Skin epidermis (tissue), 12 donors: ENCODE measurements around the gene MUL1.

Source experiments
- H3K27ac ChIP-seq, 21 experiments: fragments of 200-600 bp; sonication (generic) in 11 of 21; one replicate each; pipeline ENCODE4 v1.5.0; 2020; ENCODE audit warnings: mild to moderate bottlenecking in 3 of 21, inconsistent platforms in 2 of 21, moderate library complexity in 2 of 21
- H3K4me3 ChIP-seq, 7 experiments: fragments of 200-600 bp; sonication (generic) in 2 of 7; one replicate each; pipeline ENCODE4 v1.5.0; 2020; ENCODE audit warnings: inconsistent platforms in 2 of 7, mild to moderate bottlenecking in 2 of 7, moderate library complexity in 1 of 7

Gene MUL1, protein sequence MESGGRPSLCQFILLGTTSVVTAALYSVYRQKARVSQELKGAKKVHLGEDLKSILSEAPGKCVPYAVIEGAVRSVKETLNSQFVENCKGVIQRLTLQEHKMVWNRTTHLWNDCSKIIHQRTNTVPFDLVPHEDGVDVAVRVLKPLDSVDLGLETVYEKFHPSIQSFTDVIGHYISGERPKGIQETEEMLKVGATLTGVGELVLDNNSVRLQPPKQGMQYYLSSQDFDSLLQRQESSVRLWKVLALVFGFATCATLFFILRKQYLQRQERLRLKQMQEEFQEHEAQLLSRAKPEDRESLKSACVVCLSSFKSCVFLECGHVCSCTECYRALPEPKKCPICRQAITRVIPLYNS

DNA sequence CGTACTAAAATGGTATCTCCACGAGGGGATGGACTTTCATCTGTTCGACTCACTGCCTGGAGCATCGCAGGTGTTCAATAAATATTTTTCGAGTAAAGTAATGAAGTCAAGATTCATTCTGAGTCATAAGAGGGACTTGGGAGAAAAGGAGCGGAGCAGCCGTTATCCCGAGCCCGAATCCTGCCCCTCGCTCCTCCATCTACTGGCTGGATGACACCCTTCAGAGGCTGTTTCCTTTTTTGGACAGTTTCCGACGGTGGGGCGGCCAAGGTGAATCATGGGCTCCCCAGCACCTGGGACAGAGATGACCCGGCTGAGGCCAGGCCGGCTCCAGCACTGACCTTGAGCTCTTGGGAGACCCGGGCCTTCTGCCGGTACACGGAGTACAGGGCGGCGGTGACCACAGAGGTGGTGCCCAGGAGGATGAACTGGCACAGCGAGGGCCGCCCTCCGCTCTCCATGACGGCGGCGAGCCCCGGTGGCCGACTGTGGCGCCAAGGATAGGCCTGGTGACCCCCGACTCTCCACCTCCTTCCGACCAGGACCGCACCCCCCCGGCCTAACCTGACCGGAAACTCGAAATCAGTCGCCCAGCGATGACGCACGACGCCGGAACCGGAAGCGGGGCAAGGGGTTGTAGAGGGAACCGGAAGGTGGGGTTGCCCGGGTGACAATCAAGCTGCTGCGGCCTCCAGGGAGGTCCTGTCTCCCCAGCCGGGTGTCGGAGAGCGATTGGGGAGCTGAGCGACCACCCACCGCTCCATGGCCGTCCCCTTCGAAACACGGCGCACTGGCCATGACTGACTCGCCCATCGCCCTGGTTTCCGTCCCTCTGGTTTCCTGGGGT, at the start of gene MUL1:
Gene MUL1, minus strand, starts transcription at position 588 of the 847 bp plus-strand sequence. Its CDS starts 127 bp downstream, at position 461.
- Histone ChIP-seq H3K4me3 (peak within 1 kb of the TSS; percentile 78 to 99 (median 95)), H3K27ac (peak within 1 kb of the TSS; percentile 56 to 94 (median 88))

DNA sequence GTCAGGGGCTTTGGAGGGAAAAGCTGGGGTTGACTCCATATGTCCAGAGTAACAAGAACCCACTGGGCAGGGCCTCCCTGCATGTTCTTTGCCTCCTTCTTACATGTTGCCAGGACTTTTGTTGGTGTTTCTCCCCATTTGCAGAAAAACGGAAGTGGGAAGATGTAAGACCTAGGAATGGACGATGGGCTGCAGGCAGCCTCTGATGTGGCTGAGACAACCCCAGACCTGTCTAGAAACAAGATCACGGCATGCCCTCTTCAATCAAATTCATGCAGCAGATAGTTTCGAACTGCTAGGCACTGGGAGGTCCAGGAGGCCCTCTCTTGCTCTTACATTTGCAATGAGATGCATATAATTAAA, 47.8 kb upstream of the MUL1 start:
- H3K4me3 ChIP-seq, result no peak overlapping the region
- H3K27ac ChIP-seq, result peak overlapping the region in 2 of 21 experiments; percentile 0 to 37

DNA sequence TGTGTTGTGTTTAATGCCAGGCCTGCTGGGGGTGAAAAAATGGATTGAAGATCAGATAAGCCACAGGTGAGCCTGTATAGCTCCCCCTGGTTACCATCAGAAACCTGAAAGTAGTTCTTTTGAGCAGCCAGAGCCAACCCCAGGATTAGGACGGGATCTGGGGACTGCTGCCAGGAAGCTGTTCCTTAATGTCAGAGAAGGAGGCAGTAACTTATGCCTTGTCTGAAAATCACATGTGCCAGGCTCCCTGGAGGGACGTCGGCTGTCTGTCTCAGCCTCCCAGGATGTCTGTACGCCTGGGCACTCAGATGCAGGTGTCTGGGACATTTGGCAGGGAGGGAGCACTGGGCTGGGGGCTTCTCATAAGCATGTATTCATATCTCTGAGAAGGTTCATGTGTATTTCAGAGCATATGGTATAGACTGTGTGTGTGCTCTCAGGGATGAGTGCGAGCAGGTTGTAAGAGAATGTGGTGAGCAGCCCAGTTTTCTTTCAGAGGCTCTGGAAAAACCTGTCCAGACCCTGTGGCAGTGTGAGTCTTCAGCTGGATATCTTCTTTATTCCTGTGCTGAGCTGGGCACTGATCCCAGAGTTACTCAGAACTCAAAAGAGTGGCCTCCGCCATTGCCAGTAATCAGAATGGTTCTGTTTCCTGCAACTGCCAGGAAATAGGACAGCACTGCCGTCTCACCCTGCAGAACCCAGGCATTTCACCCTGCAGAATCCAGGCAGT, 47.2 kb upstream of the MUL1 start:
- Histone ChIP-seq H3K27ac (peak overlapping the region in 7 of 21 experiments; percentile 0 to 65 (median 37)), H3K4me3 (no peak overlapping the region)

DNA sequence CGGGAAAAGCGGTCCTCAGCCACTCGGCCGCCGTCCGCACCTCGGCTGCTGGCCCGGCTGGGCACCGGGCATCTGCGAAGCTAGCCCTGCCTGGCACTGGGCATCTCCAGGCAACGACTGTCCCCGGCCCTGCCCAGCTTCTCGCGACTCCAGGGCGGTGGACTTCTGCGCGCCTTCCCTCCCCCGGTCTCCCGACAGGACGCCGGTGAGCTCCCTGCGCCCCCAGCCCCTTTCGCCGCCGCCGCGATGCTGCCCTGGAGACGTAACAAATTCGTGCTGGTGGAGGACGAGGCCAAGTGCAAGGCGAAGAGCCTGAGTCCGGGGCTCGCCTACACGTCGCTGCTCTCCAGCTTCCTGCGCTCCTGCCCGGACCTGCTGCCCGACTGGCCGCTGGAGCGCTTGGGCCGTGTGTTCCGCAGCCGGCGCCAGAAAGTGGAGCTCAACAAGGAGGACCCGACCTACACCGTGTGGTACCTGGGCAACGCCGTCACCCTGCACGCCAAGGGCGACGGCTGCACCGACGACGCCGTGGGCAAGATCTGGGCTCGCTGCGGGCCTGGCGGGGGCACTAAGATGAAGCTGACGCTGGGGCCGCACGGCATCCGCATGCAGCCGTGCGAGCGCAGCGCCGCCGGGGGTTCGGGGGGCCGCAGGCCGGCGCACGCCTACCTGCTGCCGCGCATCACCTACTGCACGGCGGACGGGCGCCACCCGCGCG, 44.9 kb upstream of the MUL1 start:
- Histone ChIP-seq H3K4me3 (peak overlapping the region in 4 of 7 experiments; percentile 12 to 35 (median 15)), H3K27ac (no peak overlapping the region)

DNA sequence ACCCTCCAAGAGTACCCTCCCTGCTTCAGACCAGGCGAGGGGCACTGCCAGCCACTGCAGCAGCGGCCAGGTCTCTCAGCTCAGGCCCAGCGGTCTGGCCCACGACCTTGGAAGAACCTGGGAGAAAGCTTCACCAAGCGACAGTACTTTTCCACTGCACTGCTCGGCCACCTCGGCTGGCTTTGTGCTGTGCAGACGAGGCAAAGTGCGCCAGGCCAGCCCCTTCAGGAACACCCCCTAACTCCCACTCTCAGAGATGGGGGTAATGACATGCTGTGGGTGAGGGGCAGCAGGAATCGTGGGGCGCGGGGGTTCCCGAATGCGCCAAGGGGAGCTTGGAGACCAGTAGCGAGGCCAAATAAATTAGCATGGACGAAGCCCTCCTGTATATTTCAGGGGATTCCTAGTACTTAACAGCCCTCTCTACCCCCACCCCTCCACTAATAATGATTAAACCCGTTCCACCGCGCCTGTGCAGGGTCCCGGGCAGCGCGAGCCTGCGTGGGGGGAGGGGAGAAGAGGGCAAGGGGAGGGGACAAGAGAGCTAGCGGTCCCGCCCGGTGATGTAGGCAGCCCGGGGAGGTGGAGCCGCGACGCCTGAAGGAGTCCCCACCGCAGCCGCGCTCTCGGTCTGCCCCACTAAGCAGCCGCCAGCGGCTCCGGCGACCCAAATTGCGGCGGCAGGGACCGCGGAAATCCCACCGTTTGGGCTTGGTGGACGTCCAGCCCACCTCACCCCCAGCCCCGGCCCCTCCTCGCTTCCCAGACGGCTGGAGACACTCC, 44.2 kb upstream of the MUL1 start, which contains the start of gene FAM43B:
Gene FAM43B, plus strand, starts transcription at position 629 of the 783 bp plus-strand sequence. CDS start 401 bp downstream, outside the sequence.
- Histone ChIP-seq H3K4me3 (peak within 1 kb of the TSS in 4 of 7 experiments; percentile 12 to 35 (median 15)), H3K27ac (no peak within 1 kb of the TSS)

DNA sequence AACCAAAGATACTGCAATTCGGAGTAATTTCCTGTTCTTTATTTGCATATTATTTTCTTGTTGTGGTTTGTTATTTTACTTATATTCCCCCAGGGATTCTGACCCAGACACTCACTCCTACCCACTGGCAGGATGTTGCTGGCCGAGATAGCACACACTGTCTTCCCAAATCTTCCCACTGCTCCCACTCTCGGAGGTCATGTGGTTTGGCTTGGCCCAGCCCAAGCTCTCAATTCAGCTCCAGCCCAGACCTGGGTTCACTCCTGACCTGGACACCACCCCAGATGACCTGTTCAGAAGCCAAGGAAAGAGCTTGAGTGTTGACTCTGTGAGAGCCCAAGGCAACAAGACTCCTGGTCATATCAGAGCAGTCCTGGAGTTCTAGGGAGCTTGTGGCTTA, 43.2 kb upstream of the MUL1 start:
- Histone ChIP-seq H3K4me3 (no peak overlapping the region), H3K27ac (no peak overlapping the region)

DNA sequence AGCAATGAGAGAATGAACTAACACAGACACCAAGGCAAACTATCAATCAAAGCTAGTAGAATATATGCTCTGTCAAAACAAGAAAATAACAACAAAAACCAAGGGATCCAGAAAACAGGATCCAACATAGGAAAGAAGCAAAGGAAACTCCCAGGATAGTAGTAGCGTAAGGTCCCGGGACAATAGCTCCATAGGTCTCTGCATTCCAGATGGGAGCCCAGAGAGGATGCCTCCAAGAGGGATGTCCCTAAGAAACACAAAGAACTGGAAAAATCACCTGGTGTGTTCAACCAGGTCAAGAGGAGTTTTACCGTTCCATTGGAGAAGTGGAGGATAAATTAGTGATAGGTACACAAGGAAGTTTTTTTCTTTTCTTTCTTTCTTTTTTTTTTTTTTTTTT, 38.7 kb upstream of the MUL1 start:
- Histone ChIP-seq H3K4me3 (no peak overlapping the region), H3K27ac (no peak overlapping the region)

DNA sequence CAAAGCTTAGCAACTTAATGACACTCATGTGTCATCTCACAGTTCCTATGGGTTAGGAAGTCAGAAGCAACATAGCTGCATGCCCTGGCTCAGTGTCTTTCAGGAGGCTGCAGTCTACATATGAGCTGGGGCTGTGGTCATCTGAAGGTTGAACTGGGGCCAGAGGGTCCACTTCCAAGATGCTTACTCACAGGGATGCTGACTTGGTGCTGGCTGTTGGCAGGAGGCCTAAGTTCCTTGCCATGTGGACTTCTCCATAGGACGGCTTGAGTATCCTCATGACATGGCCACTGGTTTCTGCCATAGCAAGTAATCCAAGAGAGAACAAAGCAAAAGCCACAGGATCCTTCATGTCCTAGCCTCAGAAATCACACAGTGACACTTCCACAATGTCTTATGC, 32.3 kb upstream of the MUL1 start:
- Histone ChIP-seq H3K27ac (no peak overlapping the region), H3K4me3 (no peak overlapping the region)

DNA sequence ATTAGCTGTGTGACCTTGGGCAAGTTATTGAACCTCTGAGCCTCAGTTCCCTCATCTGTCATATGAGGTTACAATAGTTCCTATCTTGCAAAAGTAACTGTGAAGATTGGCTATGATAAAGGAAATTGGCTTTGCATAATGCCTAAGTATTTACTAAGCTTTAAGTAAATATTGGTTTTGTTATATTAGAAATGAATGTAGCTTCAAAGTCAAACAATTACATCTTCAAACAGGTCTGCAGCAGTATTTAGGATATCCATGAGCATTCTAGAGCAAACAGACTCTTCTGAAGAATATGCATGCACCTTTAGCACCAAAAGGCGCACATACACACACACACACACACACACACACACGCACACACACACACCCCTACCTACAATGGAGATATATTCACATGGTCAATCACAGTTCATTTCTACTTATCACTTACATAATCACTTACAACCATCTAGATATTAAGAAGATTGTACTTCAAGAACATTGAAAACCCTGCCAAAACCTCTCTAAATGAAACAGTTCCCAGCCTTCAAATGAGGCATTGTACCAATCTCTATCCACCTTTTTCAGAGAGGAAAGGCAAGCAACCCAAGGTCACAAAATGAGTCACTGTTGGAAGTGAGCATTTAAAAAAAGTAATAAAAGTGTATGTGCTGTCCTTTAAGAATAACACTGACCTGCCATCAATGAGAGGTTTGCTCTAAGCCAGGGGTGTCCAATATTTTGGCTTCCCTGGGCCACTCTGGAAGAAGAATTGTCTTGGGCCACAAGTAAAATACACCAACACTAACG, 31.0 kb upstream of the MUL1 start:
- no peak overlapping the region for H3K27ac ChIP-seq
- no peak overlapping the region for H3K4me3 ChIP-seq

DNA sequence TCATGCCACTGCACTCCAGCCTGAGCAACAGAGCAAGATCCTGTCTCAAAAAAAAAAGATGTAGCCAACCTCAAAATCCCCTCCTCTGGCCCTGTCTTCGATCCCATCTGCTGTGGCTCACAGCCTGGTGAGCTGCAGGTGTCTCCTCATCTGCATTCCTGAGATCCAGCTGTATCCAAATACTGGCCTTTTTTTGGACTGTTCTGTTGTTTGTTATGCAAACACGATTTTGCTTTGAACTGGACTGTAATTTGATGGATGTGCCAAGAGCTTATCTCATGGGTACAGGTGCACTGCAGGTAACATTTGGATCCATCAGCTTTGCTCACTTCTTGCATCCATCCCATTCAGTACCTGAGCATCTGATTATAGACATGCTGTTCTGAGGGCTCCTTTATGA, 30.3 kb upstream of the MUL1 start:
- no peak overlapping the region for H3K4me3 ChIP-seq
- H3K27ac ChIP-seq, result no peak overlapping the region

DNA sequence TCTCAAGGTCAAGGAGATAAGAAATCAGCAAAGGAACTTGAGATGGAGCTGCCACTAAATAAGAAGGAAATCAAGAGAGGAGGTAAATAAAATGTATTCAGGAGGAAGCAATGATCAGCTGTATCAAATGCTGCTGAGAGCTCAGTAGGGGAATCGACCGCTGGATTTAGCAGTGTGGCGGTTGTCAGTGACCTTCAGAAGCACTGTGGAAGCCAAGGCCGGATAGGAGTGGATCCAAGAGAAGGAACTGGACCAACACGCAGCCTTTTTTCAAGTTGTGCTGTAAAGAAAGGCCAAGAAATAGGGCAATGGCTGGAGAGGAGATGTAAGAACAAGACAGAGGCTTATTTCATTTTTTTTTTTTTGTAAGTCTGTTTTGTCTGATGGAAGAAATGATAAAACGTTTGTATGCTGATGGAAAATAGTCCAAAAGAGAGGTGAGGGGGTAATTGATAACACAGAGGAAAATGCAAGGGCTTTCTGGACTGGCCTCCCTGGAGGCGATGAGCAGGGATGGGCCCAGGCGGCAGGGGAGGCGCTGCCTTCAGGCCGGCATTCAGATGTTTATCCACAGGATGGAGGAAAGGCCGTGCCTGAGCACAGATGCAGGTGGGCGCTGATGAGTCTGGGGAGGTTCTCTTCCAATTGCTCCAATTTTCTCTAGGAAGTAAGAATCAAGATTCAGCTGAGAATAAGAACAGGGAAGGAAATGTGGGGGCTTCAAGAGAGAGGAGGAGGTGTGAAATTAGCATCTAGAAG, 26.9 kb upstream of the MUL1 start:
- Histone ChIP-seq H3K4me3 (no peak overlapping the region), H3K27ac (no peak overlapping the region)

DNA sequence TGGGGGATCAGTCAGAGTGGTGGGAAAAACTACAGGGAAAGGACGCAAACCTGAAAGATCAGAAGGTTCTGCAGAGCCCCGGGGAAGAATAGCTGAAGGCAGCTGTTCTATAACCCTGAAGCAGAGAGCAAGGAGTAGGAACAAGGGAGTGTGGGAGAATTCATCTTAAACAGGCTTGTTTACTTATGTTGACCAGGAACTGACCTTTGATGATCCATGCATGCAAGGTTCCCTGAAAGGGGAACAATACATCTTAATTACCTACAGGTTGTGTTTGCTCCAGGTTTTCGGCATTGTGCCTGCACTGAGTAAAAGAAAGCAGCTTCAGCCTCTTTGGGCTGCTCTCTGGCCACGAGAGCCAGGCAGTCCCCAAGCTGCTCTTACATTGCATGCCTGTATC, 25.7 kb upstream of the MUL1 start:
- Histone ChIP-seq H3K27ac (no peak overlapping the region), H3K4me3 (no peak overlapping the region)

DNA sequence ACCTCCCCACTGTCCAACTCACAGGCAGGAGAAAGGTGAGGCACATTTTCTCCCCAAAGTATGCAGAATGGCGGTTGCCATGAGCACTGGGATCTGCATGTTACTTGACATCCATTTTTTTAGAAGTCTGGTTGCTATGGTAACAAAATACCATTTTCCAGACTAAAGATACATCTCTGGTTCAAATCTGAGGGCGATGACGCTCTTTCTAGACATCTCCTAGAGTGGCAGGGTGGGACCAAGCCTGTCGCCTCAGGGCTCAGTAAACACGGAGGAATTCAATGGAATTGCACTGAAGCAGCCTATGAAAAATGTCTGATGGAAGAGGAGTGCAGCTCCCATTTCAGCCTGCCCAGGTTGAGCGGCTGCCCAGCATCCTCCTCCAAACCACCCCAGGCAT, 22.9 kb upstream of the MUL1 start:
- Histone ChIP-seq H3K27ac (no peak overlapping the region), H3K4me3 (no peak overlapping the region)

DNA sequence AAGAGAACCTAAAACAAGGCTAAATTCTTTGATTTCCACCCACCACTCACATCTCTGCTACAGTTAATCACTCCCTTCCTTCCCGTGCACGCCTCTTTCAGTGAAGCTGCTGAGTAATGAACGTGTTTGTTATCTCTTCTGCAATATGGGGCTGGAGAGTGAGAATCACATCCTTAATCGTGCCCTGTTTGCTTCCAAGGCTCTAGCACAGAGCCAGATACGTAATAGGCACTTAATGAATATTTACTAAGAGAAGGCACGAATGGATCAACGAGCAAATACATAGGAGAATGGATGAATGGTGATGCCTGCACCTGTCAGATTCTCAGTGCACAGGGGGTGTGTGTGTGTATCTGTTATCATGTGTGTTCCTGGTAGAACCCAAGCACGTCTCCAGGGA, 22.4 kb upstream of the MUL1 start:
- Histone ChIP-seq H3K4me3 (no peak overlapping the region), H3K27ac (no peak overlapping the region)

DNA sequence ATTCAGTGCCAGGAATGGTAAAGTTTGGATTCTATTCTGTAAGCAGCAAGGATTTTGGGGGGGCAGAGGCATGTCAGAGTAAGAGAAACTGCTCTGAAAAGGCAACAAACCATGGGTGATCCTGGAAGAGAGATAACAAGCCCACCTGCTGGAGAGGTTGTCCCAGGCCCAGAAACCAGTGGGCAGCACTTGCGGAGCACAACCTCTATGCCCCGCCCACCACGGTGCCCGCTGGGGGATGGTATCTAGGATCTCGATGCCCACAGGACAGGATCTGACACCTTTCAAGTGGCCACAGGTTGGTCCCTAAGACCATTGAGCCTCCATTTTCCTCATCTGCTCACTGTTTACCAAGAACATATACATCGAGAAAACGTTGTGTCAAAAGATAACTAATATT, 20.3 kb upstream of the MUL1 start:
- no peak overlapping the region for H3K27ac ChIP-seq
- no peak overlapping the region for H3K4me3 ChIP-seq

DNA sequence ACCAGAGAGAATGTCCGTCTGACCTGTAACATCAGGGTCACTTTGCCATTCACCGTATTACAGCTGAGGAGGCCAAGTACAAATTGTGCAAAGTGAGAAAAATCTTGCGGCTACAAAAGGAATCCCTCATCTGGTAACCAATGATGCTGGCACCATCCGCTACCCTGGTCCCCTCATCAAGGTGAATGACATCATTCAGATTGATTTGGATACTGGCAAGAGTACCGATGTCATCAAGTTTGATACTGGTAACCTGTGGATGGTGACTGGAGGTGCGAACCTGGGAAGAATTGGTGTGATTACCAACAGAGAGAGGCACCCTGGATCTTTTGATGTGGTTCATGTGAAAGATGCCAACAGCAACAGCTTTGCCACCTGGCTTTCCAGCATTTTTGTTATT, 18.3 kb upstream of the MUL1 start:
- Histone ChIP-seq H3K27ac (no peak overlapping the region), H3K4me3 (no peak overlapping the region)
